Measurements from ENCODE around the gene ZNF432. TPM values are rescaled to one million over a fixed set of nuclear protein-coding genes. Genes with fewer than 3 reads are reported as not detected.
"Not testable (repeated sequence)": the region's sequence is repeated elsewhere in the genome, so short reads cannot be mapped to it uniquely, and the experiment has no call there.

ZNF432 gene
- total RNA-seq (ENCODE audit: unreplicated experiment): 10.3 TPM
- long read RNA-seq, partial matches to known transcripts: 1 of 1 reads
- long read RNA-seq, other reads (novel, unspliced or antisense): 0 of 1 reads

DNA sequence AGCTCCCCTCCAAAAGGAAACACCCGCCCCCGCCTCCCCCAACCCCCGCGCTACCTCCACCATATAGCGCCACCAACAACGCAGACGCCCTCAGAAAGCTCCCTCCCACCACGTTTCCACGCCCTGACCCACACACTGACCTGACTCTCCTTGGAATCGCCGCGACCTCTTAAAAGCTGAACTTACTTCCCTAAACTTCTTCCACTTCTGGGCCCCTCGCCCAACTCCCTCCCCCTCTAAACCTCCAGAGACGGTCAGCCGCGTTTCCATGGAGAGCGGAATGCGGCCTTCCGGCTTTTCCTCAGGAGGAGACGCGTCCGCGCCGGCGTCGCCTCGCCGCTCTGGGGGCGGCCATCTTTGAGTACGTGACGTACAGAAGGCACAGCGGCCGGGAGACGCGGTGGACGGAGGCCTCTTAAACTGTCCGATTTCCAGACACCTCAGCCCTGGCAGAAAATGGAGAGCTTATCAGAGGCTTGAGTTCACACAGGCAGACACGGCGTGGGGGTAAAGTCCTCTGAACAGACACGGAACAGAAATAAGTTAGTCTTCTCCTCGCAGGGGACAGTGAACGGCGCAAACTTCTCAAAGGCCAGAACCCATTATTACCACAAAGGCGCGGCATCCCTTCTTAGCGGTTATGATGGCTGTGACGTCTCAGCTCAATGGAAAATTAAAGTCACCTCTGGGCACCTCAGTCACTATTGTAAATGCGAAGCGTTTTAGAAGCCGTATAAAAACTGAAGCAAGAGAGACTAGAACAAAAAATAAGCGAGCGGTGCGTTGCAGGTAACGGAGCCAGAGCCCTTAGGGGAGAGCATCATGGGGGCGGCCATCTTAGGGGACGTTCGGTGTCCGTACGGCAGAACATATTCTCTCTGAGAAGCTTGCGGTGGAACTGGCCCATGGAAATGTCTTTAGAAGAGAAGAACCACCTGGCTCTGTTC, at the start of gene ZNF432:
ZNF432 (minus strand) TSS at position 284 of the 947 bp plus-strand sequence. CDS start 1,970 bp downstream, outside the sequence.
- peak; percentile 94 for DNase-seq (ENCODE audit: low spot score)
- peak within 1 kb of the TSS; percentile 92 for H3K4me3 Mint-ChIP-seq (ENCODE audit: unreplicated experiment)
- peaks cover 7% of the 10 kb centered on the region for H3K9me3 Mint-ChIP-seq (ENCODE audit: unreplicated experiment)
- peak within 1 kb of the TSS; percentile 99 for H3K27ac Mint-ChIP-seq (ENCODE audit: unreplicated experiment)
- peaks cover 17% of the 10 kb centered on the region for H3K27me3 Mint-ChIP-seq (ENCODE audit: unreplicated experiment)
- no peak for TF ChIP-seq CTCF (IDR thresholded peaks at IDR 0.05; ENCODE audit: unreplicated experiment)
- H3K4me1 Mint-ChIP-seq (ENCODE audit: unreplicated experiment): peaks cover 10% of the 10 kb centered on the region
- H3K36me3 Mint-ChIP-seq (ENCODE audit: low read depth, unreplicated experiment): peaks cover 27% of the 10 kb centered on the region

- Mint-ChIP-seq H3K4me3 (ENCODE audit: unreplicated experiment) (peak overlapping the region; percentile 96), H3K36me3 (ENCODE audit: low read depth, unreplicated experiment) (peaks cover 32% of the 10 kb centered on the region), H3K4me1 (ENCODE audit: unreplicated experiment) (peaks cover 15% of the 10 kb centered on the region)
- DNase-seq (ENCODE audit: low spot score); H3K27ac Mint-ChIP-seq (ENCODE audit: unreplicated experiment); H3K9me3 Mint-ChIP-seq (ENCODE audit: unreplicated experiment); H3K27me3 Mint-ChIP-seq (ENCODE audit: unreplicated experiment): not testable (repeated sequence)
Observed at GRCh38 chr19:52096416-52096815, 47.8 kb upstream of the ZNF432 start.

DNA sequence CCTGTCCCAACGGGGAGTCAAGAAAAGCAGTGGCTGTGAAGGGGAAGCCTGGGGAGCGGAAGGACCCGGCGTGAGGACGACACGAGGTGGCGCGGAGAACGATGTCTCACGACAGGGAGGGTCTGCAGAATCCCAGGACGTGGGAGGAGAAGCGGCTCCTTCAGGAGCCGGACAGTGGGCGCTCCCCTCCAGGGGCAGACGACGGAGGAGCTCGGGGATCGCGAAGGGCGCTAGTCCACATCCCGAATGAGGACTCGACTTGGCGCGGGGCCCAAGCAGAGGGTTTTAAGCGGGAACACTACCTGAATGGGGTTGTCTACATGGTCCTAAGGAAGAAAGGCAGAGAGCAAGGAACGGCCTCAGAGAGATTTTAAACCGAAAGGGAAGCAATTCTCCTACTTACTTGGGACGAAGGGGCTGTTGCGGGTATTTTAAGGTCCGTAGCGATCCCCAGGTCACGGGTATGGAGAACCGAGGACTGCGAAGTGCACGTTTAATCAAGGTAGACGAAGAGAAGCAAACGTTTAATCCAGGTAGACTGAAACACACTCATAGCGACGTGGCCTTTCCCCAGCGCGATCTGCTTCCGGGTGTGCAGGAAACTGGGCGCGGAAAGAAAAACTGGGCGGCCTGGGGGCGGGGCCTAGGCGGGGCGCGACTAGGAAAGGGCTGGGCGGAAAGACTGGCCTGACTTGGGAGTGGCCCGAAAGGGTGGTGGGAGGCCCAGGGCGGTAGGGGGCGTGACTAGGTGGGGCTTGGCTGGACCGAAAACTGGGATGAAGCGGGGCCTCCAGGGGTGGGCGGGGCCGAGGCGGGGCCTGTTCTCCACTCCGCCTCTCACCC, 46.8 kb upstream of the ZNF432 start, which contains the start of gene ZNF841:
ZNF841 (minus strand) TSS at position 594 of the 843 bp plus-strand sequence. CDS start 10,964 bp downstream, outside the sequence.
- no peak for TF ChIP-seq CTCF (IDR thresholded peaks at IDR 0.05; ENCODE audit: unreplicated experiment)
- H3K9me3 Mint-ChIP-seq (ENCODE audit: unreplicated experiment): peaks cover 13% of the 10 kb centered on the region
- peak within 1 kb of the TSS; percentile 86 for H3K27ac Mint-ChIP-seq (ENCODE audit: unreplicated experiment)
- H3K36me3 Mint-ChIP-seq (ENCODE audit: low read depth, unreplicated experiment): peaks cover 40% of the 10 kb centered on the region
- peaks cover 15% of the 10 kb centered on the region for H3K4me1 Mint-ChIP-seq (ENCODE audit: unreplicated experiment)
- peaks cover 7% of the 10 kb centered on the region for H3K27me3 Mint-ChIP-seq (ENCODE audit: unreplicated experiment)
- DNase-seq (ENCODE audit: low spot score): peak; percentile 84
- peak within 1 kb of the TSS; percentile 96 for H3K4me3 Mint-ChIP-seq (ENCODE audit: unreplicated experiment)

DNA sequence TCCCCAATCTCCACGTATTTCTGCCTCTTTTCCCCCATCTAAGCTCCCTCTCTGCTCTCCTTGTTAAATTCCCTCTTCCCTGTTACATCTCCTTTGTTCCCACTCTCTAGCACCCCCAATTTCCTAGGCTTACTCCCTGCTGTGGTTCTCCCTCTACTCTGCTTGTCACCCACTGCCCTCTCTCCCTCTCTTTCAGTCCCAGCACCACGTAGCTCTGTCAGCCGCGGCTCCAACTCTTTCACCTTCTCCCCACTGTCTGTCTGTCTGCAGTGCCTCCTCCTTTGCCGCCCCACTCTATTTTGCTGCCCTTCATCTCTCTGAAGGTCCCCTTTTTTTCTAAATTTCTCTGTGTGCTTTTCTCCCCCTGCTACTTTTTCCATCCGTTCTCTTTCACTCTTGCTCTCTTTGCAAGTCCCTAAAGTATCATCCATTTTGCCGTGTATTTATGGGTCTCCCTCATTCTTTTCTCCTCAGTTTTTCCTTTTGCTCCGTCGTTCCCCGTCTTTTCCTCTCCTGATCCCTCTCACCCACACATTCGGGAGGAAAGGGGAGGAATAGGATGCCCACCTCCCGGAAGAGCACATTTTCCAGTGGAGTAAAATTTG, 46.0 kb upstream of the ZNF432 start:
- Mint-ChIP-seq H3K36me3 (ENCODE audit: low read depth, unreplicated experiment) (peaks cover 47% of the 10 kb centered on the region), H3K9me3 (ENCODE audit: unreplicated experiment) (peaks cover 13% of the 10 kb centered on the region)

More for the DNA sequence above, 46.0 kb upstream of the ZNF432 start:
- no peak for DNase-seq (ENCODE audit: low spot score)
- peak overlapping the region; percentile 96 for H3K4me3 Mint-ChIP-seq (ENCODE audit: unreplicated experiment)
- no peak for TF ChIP-seq CTCF (IDR thresholded peaks at IDR 0.05; ENCODE audit: unreplicated experiment)
- H3K27ac Mint-ChIP-seq (ENCODE audit: unreplicated experiment): peak overlapping the region; percentile 86
- H3K4me1 Mint-ChIP-seq (ENCODE audit: unreplicated experiment): peaks cover 15% of the 10 kb centered on the region
- peaks cover 7% of the 10 kb centered on the region for H3K27me3 Mint-ChIP-seq (ENCODE audit: unreplicated experiment)

Data from endothelial cell (in vitro differentiated cells).